Fibroblast of lung (primary cell): ENCODE results near the gene SEC61G.

Source experiments
- CTCF ChIP-seq, 2 donors: IDR thresholded peaks in 1 of 2; conservative IDR thresholded peaks in 1 of 2; 1 replicate in 1 of 2; 2 replicates in 1 of 2; pipeline ENCODE4 v1.5.1; 2011 to 2012; ENCODE audit warnings: low read length in 2 of 2, control low read depth in 1 of 2, inconsistent platforms in 1 of 2, low read depth in 1 of 2, mild to moderate bottlenecking in 1 of 2
- EZH2 ChIP-seq: IDR thresholded peaks from 2 replicates; pipeline ENCODE4 v1.5.1; 2012; ENCODE audit warnings: low read length, control low read depth, mild to moderate bottlenecking; ENCODE audit errors: missing control alignments

- TF ChIP-seq CTCF (conservative IDR thresholded peaks at IDR 0.05 in 1 of 2, IDR thresholded peaks at IDR 0.05 in 1 of 2; ENCODE audit: low read depth in 1 of 2, low read length in 2 of 2) (no peak), EZH2 (no peak)
These were observed 47.0 kb downstream of the SEC61G start for GRCh38 chr7:54711900-54712595.
